Liver (tissue), 9 donors: ENCODE measurements around the gene E2F8. TPM values are rescaled to one million over a fixed set of nuclear protein-coding genes. Genes with fewer than 3 reads are reported as not detected.
"Not testable (repeated sequence)": the region's sequence is repeated elsewhere in the genome, so short reads cannot be mapped to it uniquely, and the experiment has no call there.

Experiments
- DNase-seq: peaks from one replicate; pipeline ENCODE4 v3.0.0-alpha.2; 2017; ENCODE audit warnings: low spot score
- H3K27ac ChIP-seq, 2 donors: one replicate each; pipeline ENCODE4 v1.7.0; 2013; ENCODE audit warnings: inconsistent platforms in 2 of 2, low read length in 2 of 2, control low read depth in 1 of 2, low read depth in 1 of 2, mild to moderate bottlenecking in 1 of 2
- H3K27me3 ChIP-seq, 4 donors: one replicate each; pipeline versions ENCODE4 v1.6.1 to v1.7.0; 2013; ENCODE audit warnings: low read length in 3 of 4, inconsistent platforms in 1 of 4, mild to moderate bottlenecking in 1 of 4, moderate library complexity in 1 of 4; ENCODE audit not compliant: control insufficient read depth in 4 of 4, insufficient read depth in 4 of 4
- H3K36me3 ChIP-seq, 4 donors: one replicate each; pipeline versions ENCODE4 v1.6.1 to v1.7.0; 2013; ENCODE audit warnings: low read length in 3 of 4, mild to moderate bottlenecking in 3 of 4, low read depth in 1 of 4, moderate library complexity in 1 of 4; ENCODE audit not compliant: control insufficient read depth in 4 of 4, insufficient read depth in 3 of 4
- H3K4me1 ChIP-seq, 4 donors: one replicate each; pipeline versions ENCODE4 v1.6.1 to v1.7.0; 2013; ENCODE audit warnings: low read length in 3 of 4, mild to moderate bottlenecking in 3 of 4, moderate library complexity in 1 of 4; ENCODE audit not compliant: control insufficient read depth in 4 of 4, insufficient read depth in 4 of 4
- H3K4me3 ChIP-seq, 3 donors: one replicate each; pipeline versions ENCODE4 v1.6.1 to v1.7.0; 2013; ENCODE audit warnings: low read length in 3 of 3, control low read depth in 1 of 3, low read depth in 1 of 3, mild to moderate bottlenecking in 1 of 3
- H3K9ac ChIP-seq, 2 donors: one replicate each; pipeline ENCODE4 v1.7.0; 2013; ENCODE audit warnings: low read length in 2 of 2, mild to moderate bottlenecking in 2 of 2, moderate library complexity in 2 of 2, control low read depth in 1 of 2, low read depth in 1 of 2
- H3K9me3 ChIP-seq, 4 donors: one replicate each; pipeline versions ENCODE4 v1.6.1 to v1.7.0; 2013; ENCODE audit warnings: low read length in 3 of 4; ENCODE audit not compliant: control insufficient read depth in 4 of 4
- ATF3 ChIP-seq: IDR thresholded peaks from 2 replicates; pipeline ENCODE4 v1.6.1; 2016; ENCODE audit warnings: antibody characterized with exemption
- CTCF ChIP-seq: fragments of 150-350 bp; IDR thresholded peaks from 2 replicates; pipeline ENCODE4 v1.5.1; 2017; ENCODE audit warnings: improper control_type of control experiment, low read depth, low read length; ENCODE audit not compliant: missing input control
- EGR1 ChIP-seq, 2 donors: IDR thresholded peaks; 2 replicates each; pipeline ENCODE4 v1.6.1; 2016 to 2018; ENCODE audit warnings: antibody characterized with exemption in 2 of 2, low read depth in 2 of 2
- FOXA1 ChIP-seq: IDR thresholded peaks from 2 replicates; pipeline ENCODE4 v1.6.1; 2016; ENCODE audit warnings: antibody characterized with exemption
- FOXA2 ChIP-seq: IDR thresholded peaks from 2 replicates; pipeline ENCODE4 v1.6.1; 2016; ENCODE audit warnings: antibody characterized with exemption
- GABPA ChIP-seq, 2 donors: IDR thresholded peaks in 1 of 2; conservative IDR thresholded peaks in 1 of 2; 2 replicates each; pipeline ENCODE4 v1.6.1; 2016; ENCODE audit warnings: antibody characterized with exemption in 2 of 2, mild to moderate bottlenecking in 1 of 2, moderate library complexity in 1 of 2
- HNF4A ChIP-seq, 2 donors: conservative IDR thresholded peaks; 2 replicates each; pipeline ENCODE4 v1.6.1; 2016; ENCODE audit warnings: antibody characterized with exemption in 2 of 2, mild to moderate bottlenecking in 2 of 2
- HNF4G ChIP-seq: IDR thresholded peaks from 2 replicates; pipeline ENCODE4 v1.6.1; 2016; ENCODE audit warnings: antibody characterized with exemption
- JUND ChIP-seq, 2 donors: IDR thresholded peaks; 2 replicates each; pipeline ENCODE4 v1.6.1; 2016; ENCODE audit warnings: antibody characterized with exemption in 2 of 2
- NR2F2 ChIP-seq: IDR thresholded peaks from 2 replicates; pipeline ENCODE4 v1.6.1; 2016; ENCODE audit warnings: antibody characterized with exemption
- RAD21 ChIP-seq, 2 donors: IDR thresholded peaks; 2 replicates each; pipeline ENCODE4 v1.6.1; 2016; ENCODE audit warnings: antibody characterized with exemption in 2 of 2, mild to moderate bottlenecking in 2 of 2
- REST ChIP-seq: IDR thresholded peaks from 2 replicates; pipeline ENCODE4 v1.6.1; 2016; ENCODE audit warnings: antibody characterized with exemption, mild to moderate bottlenecking
- SP1 ChIP-seq: IDR thresholded peaks from 2 replicates; pipeline ENCODE4 v1.6.1; 2018; ENCODE audit warnings: antibody characterized with exemption, mild to moderate bottlenecking
- TAF1 ChIP-seq: conservative IDR thresholded peaks from 2 replicates; pipeline ENCODE4 v1.6.1; 2016; ENCODE audit warnings: antibody characterized with exemption, mild to moderate bottlenecking
- YY1 ChIP-seq: IDR thresholded peaks from 2 replicates; pipeline ENCODE4 v1.6.1; 2016; ENCODE audit warnings: antibody characterized with exemption, mild to moderate bottlenecking
- ZBTB33 ChIP-seq: IDR thresholded peaks from 2 replicates; pipeline ENCODE4 v1.6.1; 2016; ENCODE audit warnings: antibody characterized with exemption
- WGBS: extraction: QIAGEN DNeasy Blood & Tissue Kit; methylation state at CpG from one replicate; pipeline ENCODE4 v1.1.7; 2013; 5-methylcytosine and 5-hydroxymethylcytosine counted together
- polyA plus RNA-seq, 2 donors: library from polyadenylated mRNA; stranded (reverse) in 1 of 2; unstranded in 1 of 2; fragments of 200-250 nt in 1 of 2; fragments of >200 nt in 1 of 2; fragmentation: Nextera tagmentation in 1 of 2; extraction: Ambion mirVana in 1 of 2; gene quantifications; one replicate each; pipeline versions ENCODE4 v1.2.1 to v1.2.3, GENCODE V29; 2013 to 2015
- total RNA-seq, 2 donors: library from RNA; depleted of rRNA; stranded (reverse); fragments of >200 nt; gene quantifications; one replicate each; pipeline ENCODE4 v1.2.3, GENCODE V29; 2014
- donor health status: healthy.
- donor health status: healthy.
- donor health status: healthy.
- donor health status: healthy.
- donor health status: healthy.

E2F8 gene
- total and polyA plus RNA-seq, 4 donors: 0.14 to 9.6 (median 0.66) TPM; not detected in 1

- DNase-seq: no peak
- H3K9ac ChIP-seq: no peak overlapping the region
- no peak for TF ChIP-seq TAF1
- TF ChIP-seq REST: no peak
- no peak for TF ChIP-seq EGR1 (IDR thresholded peaks at IDR 0.05; ENCODE audit: low read depth in 2 of 2)
- no peak for TF ChIP-seq FOXA2
- no peak for TF ChIP-seq FOXA1
- no peak for TF ChIP-seq NR2F2
- TF ChIP-seq SP1: no peak
- no peak for TF ChIP-seq ZBTB33
- TF ChIP-seq JUND (IDR thresholded peaks at IDR 0.05): no peak
- no peak for TF ChIP-seq HNF4A (conservative IDR thresholded peaks at IDR 0.05)
- no peak for TF ChIP-seq YY1
- TF ChIP-seq RAD21 (IDR thresholded peaks at IDR 0.05): no peak
- TF ChIP-seq GABPA (IDR thresholded peaks at IDR 0.05 in 1 of 2, conservative IDR thresholded peaks at IDR 0.05 in 1 of 2): no peak
- no peak for TF ChIP-seq ATF3
- TF ChIP-seq HNF4G: no peak
- TF ChIP-seq CTCF: no peak
- no peak overlapping the region for H3K4me3 ChIP-seq
- H3K9me3 ChIP-seq: no peaks in the 10 kb centered on the region
- no peaks in the 10 kb centered on the region for H3K36me3 ChIP-seq
- H3K27me3 ChIP-seq: no peaks in the 10 kb centered on the region
- 88% methylated on average over 4 of the region's 4 CpGs for WGBS
- H3K4me1 ChIP-seq: no peaks in the 10 kb centered on the region
- no peak overlapping the region for H3K27ac ChIP-seq
Measured at GRCh38 chr11:19258641-19259230, 18.0 kb upstream of the E2F8 start.

GRCh38 chr11:19254441-19254840 is 13.7 kb upstream of the E2F8 start:
- not testable (repeated sequence) for H3K9me3 ChIP-seq, DNase-seq, H3K27ac ChIP-seq, H3K9ac ChIP-seq, H3K36me3 ChIP-seq, H3K4me3 ChIP-seq, H3K27me3 ChIP-seq, H3K4me1 ChIP-seq
- 56% methylated on average over 3 of the region's 3 CpGs for WGBS
